ENCODE data around the gene ADAMTSL2.

ADAMTSL2 gene

DNA sequence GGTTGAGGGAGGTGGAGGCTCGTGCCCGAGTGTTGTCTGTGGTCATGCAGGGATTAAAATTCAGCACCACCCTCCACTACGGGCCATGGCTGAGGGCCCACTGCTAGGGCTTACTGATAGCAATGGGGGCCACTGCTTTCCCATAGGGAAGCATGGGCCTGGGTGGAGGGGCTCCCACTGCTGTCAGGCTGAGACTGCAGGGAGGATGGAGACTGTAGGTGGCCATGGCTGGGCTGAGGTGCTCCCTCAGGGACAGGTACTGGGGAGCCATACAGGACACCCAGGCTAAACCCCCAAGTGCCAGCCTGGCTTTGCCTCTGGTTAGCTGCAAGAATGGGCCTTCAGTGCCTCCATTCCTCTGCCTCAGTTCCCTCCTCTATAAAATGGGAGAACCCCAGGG is 48.6 kb downstream of the ADAMTSL2 start:
- ATAC-seq = no peak
- TF ChIP-seq, protein P1, sequence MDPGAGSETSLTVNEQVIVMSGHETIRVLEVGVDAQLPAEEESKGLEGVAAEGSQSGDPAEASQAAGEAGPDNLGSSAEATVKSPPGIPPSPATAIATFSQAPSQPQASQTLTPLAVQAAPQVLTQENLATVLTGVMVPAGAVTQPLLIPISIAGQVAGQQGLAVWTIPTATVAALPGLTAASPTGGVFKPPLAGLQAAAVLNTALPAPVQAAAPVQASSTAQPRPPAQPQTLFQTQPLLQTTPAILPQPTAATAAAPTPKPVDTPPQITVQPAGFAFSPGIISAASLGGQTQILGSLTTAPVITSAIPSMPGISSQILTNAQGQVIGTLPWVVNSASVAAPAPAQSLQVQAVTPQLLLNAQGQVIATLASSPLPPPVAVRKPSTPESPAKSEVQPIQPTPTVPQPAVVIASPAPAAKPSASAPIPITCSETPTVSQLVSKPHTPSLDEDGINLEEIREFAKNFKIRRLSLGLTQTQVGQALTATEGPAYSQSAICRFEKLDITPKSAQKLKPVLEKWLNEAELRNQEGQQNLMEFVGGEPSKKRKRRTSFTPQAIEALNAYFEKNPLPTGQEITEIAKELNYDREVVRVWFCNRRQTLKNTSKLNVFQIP (CRISPR knock-in tag; IDR thresholded peaks at IDR 0.05; ENCODE audit: borderline replicate concordance, low read depth) = no peak
- no peak for TF ChIP-seq ESRRG (CRISPR knock-in tag; IDR thresholded peaks at IDR 0.05)
- TF ChIP-seq ZNF565 (CRISPR knock-in tag; conservative IDR thresholded peaks at IDR 0.05; ENCODE audit: low read depth) = no peak
- TF ChIP-seq RARB (CRISPR knock-in tag; IDR thresholded peaks at IDR 0.05) = no peak
- no peak for TF ChIP-seq ARNTL (CRISPR knock-in tag; IDR thresholded peaks at IDR 0.05; ENCODE audit: borderline replicate concordance, low read depth)
- no peak for TF ChIP-seq PPARA (CRISPR knock-in tag; IDR thresholded peaks at IDR 0.05; ENCODE audit: borderline replicate concordance)
- no peak for TF ChIP-seq ZNF8 (CRISPR knock-in tag; IDR thresholded peaks at IDR 0.05)
- TF ChIP-seq, protein P2, sequence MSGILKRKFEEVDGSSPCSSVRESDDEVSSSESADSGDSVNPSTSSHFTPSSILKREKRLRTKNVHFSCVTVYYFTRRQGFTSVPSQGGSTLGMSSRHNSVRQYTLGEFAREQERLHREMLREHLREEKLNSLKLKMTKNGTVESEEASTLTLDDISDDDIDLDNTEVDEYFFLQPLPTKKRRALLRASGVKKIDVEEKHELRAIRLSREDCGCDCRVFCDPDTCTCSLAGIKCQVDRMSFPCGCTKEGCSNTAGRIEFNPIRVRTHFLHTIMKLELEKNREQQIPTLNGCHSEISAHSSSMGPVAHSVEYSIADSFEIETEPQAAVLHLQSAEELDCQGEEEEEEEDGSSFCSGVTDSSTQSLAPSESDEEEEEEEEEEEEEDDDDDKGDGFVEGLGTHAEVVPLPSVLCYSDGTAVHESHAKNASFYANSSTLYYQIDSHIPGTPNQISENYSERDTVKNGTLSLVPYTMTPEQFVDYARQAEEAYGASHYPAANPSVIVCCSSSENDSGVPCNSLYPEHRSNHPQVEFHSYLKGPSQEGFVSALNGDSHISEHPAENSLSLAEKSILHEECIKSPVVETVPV (CRISPR knock-in tag; IDR thresholded peaks at IDR 0.05) = no peak
- no peak for TF ChIP-seq OSR1 (CRISPR knock-in tag; IDR thresholded peaks at IDR 0.05)
- no peak for TF ChIP-seq TOX (CRISPR knock-in tag; IDR thresholded peaks at IDR 0.05; ENCODE audit: borderline replicate concordance)
- no peak for TF ChIP-seq ISL1 (CRISPR knock-in tag; IDR thresholded peaks at IDR 0.05)

DNA sequence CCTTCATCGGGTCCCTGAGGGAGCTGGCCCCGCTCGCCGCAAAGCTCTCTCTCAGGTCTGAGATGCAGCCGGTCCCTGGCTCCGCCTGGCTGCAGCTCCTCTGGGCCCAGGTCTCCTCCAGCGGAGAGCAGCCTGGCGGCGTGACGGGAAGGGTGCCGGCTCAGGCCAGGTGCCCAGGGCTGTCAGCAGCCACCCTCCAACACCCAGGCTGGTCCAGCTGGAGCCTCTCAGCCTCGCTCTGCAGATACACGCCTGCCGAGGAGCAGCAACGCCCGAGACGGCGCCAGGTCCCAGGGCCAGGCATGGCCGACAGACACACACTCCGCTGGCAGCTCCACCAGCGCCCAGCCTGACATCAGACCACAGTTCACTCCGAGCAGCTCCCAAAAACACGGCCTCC is 49.1 kb downstream of the ADAMTSL2 start:
- TF ChIP-seq ZNF70 (CRISPR knock-in tag; IDR thresholded peaks at IDR 0.05) = no peak
- no peak for TF ChIP-seq BACH2 (CRISPR knock-in tag; IDR thresholded peaks at IDR 0.05; ENCODE audit: borderline replicate concordance)
- no peak for TF ChIP-seq RARB (CRISPR knock-in tag; IDR thresholded peaks at IDR 0.05)
- TF ChIP-seq TOX (CRISPR knock-in tag; IDR thresholded peaks at IDR 0.05; ENCODE audit: borderline replicate concordance) = no peak
- TF ChIP-seq ZFP3 (CRISPR knock-in tag; IDR thresholded peaks at IDR 0.05) = no peak
- TF ChIP-seq ZNF565 (CRISPR knock-in tag; conservative IDR thresholded peaks at IDR 0.05; ENCODE audit: low read depth) = no peak
- no peak for TF ChIP-seq ISL1 (CRISPR knock-in tag; IDR thresholded peaks at IDR 0.05)
- no peak for TF ChIP-seq ZC3H10 (CRISPR knock-in tag; IDR thresholded peaks at IDR 0.05)
- TF ChIP-seq, protein P3, sequence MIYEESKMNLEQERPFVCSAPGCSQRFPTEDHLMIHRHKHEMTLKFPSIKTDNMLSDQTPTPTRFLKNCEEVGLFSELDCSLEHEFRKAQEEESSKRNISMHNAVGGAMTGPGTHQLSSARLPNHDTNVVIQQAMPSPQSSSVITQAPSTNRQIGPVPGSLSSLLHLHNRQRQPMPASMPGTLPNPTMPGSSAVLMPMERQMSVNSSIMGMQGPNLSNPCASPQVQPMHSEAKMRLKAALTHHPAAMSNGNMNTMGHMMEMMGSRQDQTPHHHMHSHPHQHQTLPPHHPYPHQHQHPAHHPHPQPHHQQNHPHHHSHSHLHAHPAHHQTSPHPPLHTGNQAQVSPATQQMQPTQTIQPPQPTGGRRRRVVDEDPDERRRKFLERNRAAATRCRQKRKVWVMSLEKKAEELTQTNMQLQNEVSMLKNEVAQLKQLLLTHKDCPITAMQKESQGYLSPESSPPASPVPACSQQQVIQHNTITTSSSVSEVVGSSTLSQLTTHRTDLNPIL (CRISPR knock-in tag; IDR thresholded peaks at IDR 0.05; ENCODE audit: low read depth) = no peak
- TF ChIP-seq, protein P4, sequence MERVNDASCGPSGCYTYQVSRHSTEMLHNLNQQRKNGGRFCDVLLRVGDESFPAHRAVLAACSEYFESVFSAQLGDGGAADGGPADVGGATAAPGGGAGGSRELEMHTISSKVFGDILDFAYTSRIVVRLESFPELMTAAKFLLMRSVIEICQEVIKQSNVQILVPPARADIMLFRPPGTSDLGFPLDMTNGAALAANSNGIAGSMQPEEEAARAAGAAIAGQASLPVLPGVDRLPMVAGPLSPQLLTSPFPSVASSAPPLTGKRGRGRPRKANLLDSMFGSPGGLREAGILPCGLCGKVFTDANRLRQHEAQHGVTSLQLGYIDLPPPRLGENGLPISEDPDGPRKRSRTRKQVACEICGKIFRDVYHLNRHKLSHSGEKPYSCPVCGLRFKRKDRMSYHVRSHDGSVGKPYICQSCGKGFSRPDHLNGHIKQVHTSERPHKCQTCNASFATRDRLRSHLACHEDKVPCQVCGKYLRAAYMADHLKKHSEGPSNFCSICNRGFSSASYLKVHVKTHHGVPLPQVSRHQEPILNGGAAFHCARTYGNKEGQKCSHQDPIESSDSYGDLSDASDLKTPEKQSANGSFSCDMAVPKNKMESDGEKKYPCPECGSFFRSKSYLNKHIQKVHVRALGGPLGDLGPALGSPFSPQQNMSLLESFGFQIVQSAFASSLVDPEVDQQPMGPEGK (CRISPR knock-in tag; IDR thresholded peaks at IDR 0.05; ENCODE audit: borderline replicate concordance) = no peak
- TF ChIP-seq, protein P1 (CRISPR knock-in tag; IDR thresholded peaks at IDR 0.05; ENCODE audit: borderline replicate concordance, low read depth) = no peak
- TF ChIP-seq ESRRG (CRISPR knock-in tag; IDR thresholded peaks at IDR 0.05) = no peak
- ATAC-seq = no peak

DNA sequence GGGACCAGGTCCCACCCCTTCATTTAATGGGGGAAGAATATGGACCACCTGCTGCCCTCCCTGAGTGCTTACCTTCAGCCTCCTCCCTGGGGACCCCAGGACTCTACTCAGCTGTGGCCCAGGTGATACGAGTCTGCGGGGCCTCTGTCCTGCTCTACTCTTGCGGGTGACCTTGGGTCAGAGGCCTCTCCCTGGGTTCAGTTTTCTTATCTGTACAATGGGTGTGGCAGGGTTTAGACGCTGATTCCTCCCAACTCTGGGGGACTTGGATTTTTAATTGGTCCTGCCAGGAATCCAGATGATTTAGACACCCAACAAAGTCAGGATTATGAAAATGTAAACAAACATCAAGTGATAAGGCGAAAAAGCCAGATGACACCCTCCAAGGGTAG is 49.7 kb downstream of the ADAMTSL2 start:
- ATAC-seq = no peak
- TF ChIP-seq, protein P2 (CRISPR knock-in tag; IDR thresholded peaks at IDR 0.05) = no peak
- TF ChIP-seq ZNF70 (CRISPR knock-in tag; IDR thresholded peaks at IDR 0.05) (no peak), RARB (CRISPR knock-in tag; IDR thresholded peaks at IDR 0.05) (no peak), GLIS3 (CRISPR knock-in tag; IDR thresholded peaks at IDR 0.05) (no peak), OSR1 (CRISPR knock-in tag; IDR thresholded peaks at IDR 0.05) (no peak), ESRRG (CRISPR knock-in tag; IDR thresholded peaks at IDR 0.05) (no peak), SNAI2 (CRISPR knock-in tag; IDR thresholded peaks at IDR 0.05) (no peak), ISL1 (CRISPR knock-in tag; IDR thresholded peaks at IDR 0.05) (no peak), ZC3H10 (CRISPR knock-in tag; IDR thresholded peaks at IDR 0.05) (no peak), ZFP3 (CRISPR knock-in tag; IDR thresholded peaks at IDR 0.05) (no peak), TOX (CRISPR knock-in tag; IDR thresholded peaks at IDR 0.05; ENCODE audit: borderline replicate concordance) (no peak), ZFP30 (CRISPR knock-in tag; IDR thresholded peaks at IDR 0.05) (no peak)
